Muscle of leg (tissue), 11 donors: ENCODE data around the gene ZNF451. TPM values are rescaled to one million over a fixed set of nuclear protein-coding genes. Genes with fewer than 3 reads are reported as not detected.
A peak's percentile ranks its signal among the peaks of the same experiment; 100 is the strongest.

Source experiments
- DNase-seq: peaks from one replicate; pipeline ENCODE4 v3.0.0; 2013
- H3K27ac ChIP-seq: one replicate; pipeline ENCODE4 v1.5.1; 2013; ENCODE audit warnings: mild to moderate bottlenecking, low read length, control low read depth
- H3K27me3 ChIP-seq: one replicate; pipeline ENCODE4 v1.6.1; 2013; ENCODE audit warnings: low read length; ENCODE audit not compliant: control insufficient read depth, insufficient read depth
- H3K36me3 ChIP-seq: one replicate; pipeline ENCODE4 v1.6.1; 2013; ENCODE audit warnings: low read length; ENCODE audit not compliant: control insufficient read depth, insufficient read depth
- H3K4me1 ChIP-seq: one replicate; pipeline ENCODE4 v1.6.1; 2013; ENCODE audit warnings: low read length; ENCODE audit not compliant: control insufficient read depth, insufficient read depth
- H3K4me3 ChIP-seq: one replicate; pipeline ENCODE4 v1.5.1; 2013; ENCODE audit warnings: low read length, control low read depth
- H3K9me3 ChIP-seq: replicated peaks from 2 replicates; pipeline ENCODE4 v1.6.1; 2013; ENCODE audit warnings: low read depth, low read length; ENCODE audit not compliant: control insufficient read depth
- WGBS: methylation state at CpG from one replicate; pipeline ENCODE4 v1.1.5; 2013; ENCODE audit warnings: missing lambda C conversion rate; ENCODE audit not compliant: insufficient coverage; 5-methylcytosine and 5-hydroxymethylcytosine counted together
- polyA plus RNA-seq, 8 donors: library from polyadenylated mRNA; unstranded; fragments of 120-200 nt; gene quantifications; one replicate each; pipeline versions ENCODE4 v1.2.1 to v1.2.3, GENCODE V29; 2013; ENCODE audit warnings: inconsistent platforms in 1 of 8, low replicate concordance in 1 of 8; ENCODE audit not compliant: insufficient read length in 8 of 8, insufficient read depth in 1 of 8
- total RNA-seq: library from RNA; stranded (reverse); fragments of 120-200 nt; gene quantifications from one replicate; pipeline ENCODE4 v1.2.4, GENCODE V29; 2013

Gene ZNF451
- total and polyA plus RNA-seq, 9 donors, result 16.9 to 37.9 (median 18.5) TPM

GRCh38 chr6:57173056-57173885 is 83.3 kb downstream of the ZNF451 start:
- DNase-seq, result peak; percentile 39
- Histone ChIP-seq H3K27me3 (no peaks in the 10 kb centered on the region), H3K36me3 (no peaks in the 10 kb centered on the region), H3K27ac (peak overlapping the region; percentile 91), H3K9me3 (no peaks in the 10 kb centered on the region), H3K4me3 (peak overlapping the region; percentile 64), H3K4me1 (peaks cover 10% of the 10 kb centered on the region)
- 10% methylated on average over 3 of the region's 19 CpGs for WGBS

GRCh38 chr6:57173886-57174510 is 84.0 kb downstream of the ZNF451 start:
- no CpG with 5 or more reads among the region's 5 CpGs for WGBS
- Histone ChIP-seq H3K27ac (peak overlapping the region; percentile 91), H3K4me3 (peak overlapping the region; percentile 64), H3K9me3 (no peaks in the 10 kb centered on the region), H3K4me1 (peaks cover 10% of the 10 kb centered on the region), H3K36me3 (no peaks in the 10 kb centered on the region), H3K27me3 (no peaks in the 10 kb centered on the region)
- peak; percentile 63 for DNase-seq

- H3K4me3 ChIP-seq, result no peak overlapping the region
- no peaks in the 10 kb centered on the region for H3K27me3 ChIP-seq
- no peak for DNase-seq
- WGBS, result no CpG with 5 or more reads among the region's 3 CpGs
- no peak overlapping the region for H3K27ac ChIP-seq
- H3K9me3 ChIP-seq, result no peaks in the 10 kb centered on the region
- no peaks in the 10 kb centered on the region for H3K36me3 ChIP-seq
- H3K4me1 ChIP-seq, result peaks cover 10% of the 10 kb centered on the region
These were observed 84.5 kb downstream of the ZNF451 start for GRCh38 chr6:57174511-57174907.

GRCh38 chr6:57177545-57178265 is 87.7 kb downstream of the ZNF451 start:
- Histone ChIP-seq H3K27ac (peak overlapping the region; percentile 89), H3K36me3 (no peaks in the 10 kb centered on the region), H3K27me3 (no peaks in the 10 kb centered on the region), H3K4me1 (peaks cover 10% of the 10 kb centered on the region), H3K9me3 (no peaks in the 10 kb centered on the region), H3K4me3 (no peak overlapping the region)
- 72% methylated on average over 5 of the region's 11 CpGs for WGBS
- peak; percentile 97 for DNase-seq

GRCh38 chr6:57180596-57180995 is 90.6 kb downstream of the ZNF451 start:
- Histone ChIP-seq H3K36me3 (peaks cover 10% of the 10 kb centered on the region), H3K4me1 (peaks cover 11% of the 10 kb centered on the region), H3K4me3 (no peak overlapping the region), H3K9me3 (no peaks in the 10 kb centered on the region), H3K27me3 (no peaks in the 10 kb centered on the region), H3K27ac (no peak overlapping the region)
- no CpG with 5 or more reads among the region's 3 CpGs for WGBS
- no peak for DNase-seq

- DNase-seq, result peak; percentile 80
- no peaks in the 10 kb centered on the region for H3K9me3 ChIP-seq
- peaks cover 13% of the 10 kb centered on the region for H3K36me3 ChIP-seq
- H3K27ac ChIP-seq, result peak overlapping the region; percentile 62
- H3K4me3 ChIP-seq, result no peak overlapping the region
- H3K4me1 ChIP-seq, result peaks cover 10% of the 10 kb centered on the region
- no CpG with 5 or more reads among the region's 2 CpGs for WGBS
- H3K27me3 ChIP-seq, result no peaks in the 10 kb centered on the region
These were observed 92.0 kb downstream of the ZNF451 start for GRCh38 chr6:57182017-57182432.

GRCh38 chr6:57183336-57183735 is 93.3 kb downstream of the ZNF451 start:
- peaks cover 13% of the 10 kb centered on the region for H3K36me3 ChIP-seq
- 100% methylated on average over 2 of the region's 2 CpGs for whole genome bisulfite sequencing

GRCh38 chr6:57190140-57190539 is 100.2 kb downstream of the ZNF451 start:
- Histone ChIP-seq H3K9me3 (no peaks in the 10 kb centered on the region), H3K4me1 (no peaks in the 10 kb centered on the region), H3K4me3 (no peak overlapping the region), H3K27ac (no peak overlapping the region), H3K27me3 (no peaks in the 10 kb centered on the region), H3K36me3 (peaks cover 11% of the 10 kb centered on the region)
- WGBS, result no CpG with 5 or more reads among the region's 2 CpGs
- peak; percentile 71 for DNase-seq

More at GRCh38 chr6:57183336-57183735, 93.3 kb downstream of the ZNF451 start:
- H3K4me1 ChIP-seq, result peaks cover 7% of the 10 kb centered on the region
- H3K27me3 ChIP-seq, result no peaks in the 10 kb centered on the region
- no peak overlapping the region for H3K27ac ChIP-seq
- no peak for DNase-seq
- no peaks in the 10 kb centered on the region for H3K9me3 ChIP-seq
- no peak overlapping the region for H3K4me3 ChIP-seq

- Histone ChIP-seq H3K4me1 (no peaks in the 10 kb centered on the region), H3K9me3 (no peaks in the 10 kb centered on the region), H3K27ac (no peak overlapping the region)
These were observed 103.2 kb downstream of the ZNF451 start for GRCh38 chr6:57193177-57193576.

GRCh38 chr6:57195457-57195856 is 105.5 kb downstream of the ZNF451 start:
- no peaks in the 10 kb centered on the region for H3K9me3 ChIP-seq
- no peak for DNase-seq
- H3K4me1 ChIP-seq, result no peaks in the 10 kb centered on the region
- H3K27me3 ChIP-seq, result no peaks in the 10 kb centered on the region
- no peak overlapping the region for H3K27ac ChIP-seq
- no peak overlapping the region for H3K4me3 ChIP-seq
- WGBS, result 78% methylated on average over 1 of the region's 2 CpGs
- H3K36me3 ChIP-seq, result peaks cover 6% of the 10 kb centered on the region

More at GRCh38 chr6:57193177-57193576, 103.2 kb downstream of the ZNF451 start:
- peaks cover 8% of the 10 kb centered on the region for H3K36me3 ChIP-seq
- no peak overlapping the region for H3K4me3 ChIP-seq
- no peaks in the 10 kb centered on the region for H3K27me3 ChIP-seq
- DNase-seq, result no peak
